Duodenal mucosa (tissue), 2 donors: ENCODE measurements around the gene MAGEB4.
"Not testable (repeated sequence)": the region's sequence is repeated elsewhere in the genome, so short reads cannot be mapped to it uniquely, and the experiment has no call there.

Experiments used
- H3K27ac ChIP-seq: one replicate; pipeline ENCODE4 v1.7.0; 2013; ENCODE audit warnings: low read depth, low read length
- H3K27me3 ChIP-seq, 2 donors: one replicate each; pipeline ENCODE4 v1.7.0; 2013; ENCODE audit warnings: low read length in 2 of 2, control low read depth in 1 of 2; ENCODE audit not compliant: insufficient read depth in 2 of 2, control insufficient read depth in 1 of 2
- H3K36me3 ChIP-seq, 2 donors: one replicate each; pipeline ENCODE4 v1.7.0; 2013; ENCODE audit warnings: low read length in 2 of 2, control low read depth in 1 of 2; ENCODE audit not compliant: insufficient read depth in 2 of 2, control insufficient read depth in 1 of 2
- H3K4me1 ChIP-seq, 2 donors: one replicate each; pipeline ENCODE4 v1.7.0; 2013; ENCODE audit warnings: low read length in 2 of 2, control low read depth in 1 of 2; ENCODE audit not compliant: insufficient read depth in 2 of 2, control insufficient read depth in 1 of 2
- H3K4me3 ChIP-seq, 2 donors: one replicate each; pipeline ENCODE4 v1.7.0; 2013; ENCODE audit warnings: low read length in 2 of 2, low read depth in 1 of 2
- H3K9ac ChIP-seq, 2 donors: one replicate each; pipeline ENCODE4 v1.7.0; 2013; ENCODE audit warnings: low read length in 2 of 2, low read depth in 1 of 2
- H3K9me3 ChIP-seq, 2 donors: one replicate each; pipeline ENCODE4 v1.7.0; 2013; ENCODE audit warnings: low read length in 2 of 2, control low read depth in 1 of 2; ENCODE audit not compliant: control insufficient read depth in 1 of 2

The MAGEB4 gene, protein sequence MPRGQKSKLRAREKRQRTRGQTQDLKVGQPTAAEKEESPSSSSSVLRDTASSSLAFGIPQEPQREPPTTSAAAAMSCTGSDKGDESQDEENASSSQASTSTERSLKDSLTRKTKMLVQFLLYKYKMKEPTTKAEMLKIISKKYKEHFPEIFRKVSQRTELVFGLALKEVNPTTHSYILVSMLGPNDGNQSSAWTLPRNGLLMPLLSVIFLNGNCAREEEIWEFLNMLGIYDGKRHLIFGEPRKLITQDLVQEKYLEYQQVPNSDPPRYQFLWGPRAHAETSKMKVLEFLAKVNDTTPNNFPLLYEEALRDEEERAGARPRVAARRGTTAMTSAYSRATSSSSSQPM

DNA sequence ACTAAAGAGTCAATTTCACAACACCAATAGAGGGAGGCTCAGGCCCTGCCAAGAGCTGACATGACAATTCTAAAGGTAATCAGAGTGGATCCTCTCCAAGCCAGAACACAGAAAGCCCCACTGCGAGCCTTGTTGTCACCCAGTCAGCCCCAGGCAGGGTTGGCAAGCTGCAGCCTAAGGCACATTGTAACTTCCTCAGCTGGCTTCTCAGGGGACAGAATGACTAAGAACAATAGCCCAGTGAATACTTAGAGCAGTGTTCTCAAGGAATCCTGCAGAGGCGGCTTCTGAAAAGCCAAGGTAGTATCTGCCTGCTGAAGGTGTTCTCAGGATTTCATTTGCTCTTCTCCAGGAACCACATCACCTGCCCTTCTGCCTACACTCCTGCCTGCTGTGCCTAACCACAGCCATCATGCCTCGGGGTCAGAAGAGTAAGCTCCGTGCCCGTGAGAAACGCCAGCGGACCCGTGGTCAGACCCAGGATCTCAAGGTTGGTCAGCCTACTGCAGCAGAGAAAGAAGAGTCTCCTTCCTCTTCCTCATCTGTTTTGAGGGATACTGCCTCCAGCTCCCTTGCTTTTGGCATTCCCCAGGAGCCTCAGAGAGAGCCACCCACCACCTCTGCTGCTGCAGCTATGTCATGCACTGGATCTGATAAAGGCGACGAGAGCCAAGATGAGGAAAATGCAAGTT lies at the start of gene MAGEB4:
Gene MAGEB4, plus strand, starts transcription at position 277 of the 692 bp plus-strand sequence. Its CDS starts 136 bp downstream, at position 413.
- Histone ChIP-seq H3K36me3 (no peaks in the 10 kb centered on the region), H3K4me1 (no peaks in the 10 kb centered on the region), H3K9me3 (no peaks in the 10 kb centered on the region), H3K4me3 (no peak within 1 kb of the TSS), H3K27me3 (no peaks in the 10 kb centered on the region), H3K27ac (no peak within 1 kb of the TSS), H3K9ac (no peak within 1 kb of the TSS)

DNA sequence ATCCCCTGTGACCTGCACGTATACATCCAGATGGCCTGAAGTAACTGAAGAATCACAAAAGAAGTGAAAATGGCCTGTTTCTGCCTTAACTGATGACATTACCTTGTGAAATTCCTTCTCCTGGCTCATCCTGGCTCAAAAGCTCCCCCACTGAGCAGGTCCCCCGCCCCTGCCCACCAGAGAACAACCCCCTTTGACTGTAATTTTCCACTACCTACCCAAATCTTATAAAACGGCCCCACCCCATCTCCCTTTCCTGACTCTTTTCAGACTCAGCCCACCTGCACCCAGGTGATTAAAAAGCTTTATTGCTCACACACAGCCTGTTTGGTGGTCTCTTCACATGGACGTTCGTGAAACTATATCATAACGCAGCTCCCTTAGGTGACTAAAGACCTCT lies 47.9 kb upstream of the MAGEB4 start:
- H3K4me1 ChIP-seq, H3K36me3 ChIP-seq, H3K4me3 ChIP-seq, H3K9ac ChIP-seq, H3K27me3 ChIP-seq, H3K9me3 ChIP-seq, H3K27ac ChIP-seq: not testable (repeated sequence)

DNA sequence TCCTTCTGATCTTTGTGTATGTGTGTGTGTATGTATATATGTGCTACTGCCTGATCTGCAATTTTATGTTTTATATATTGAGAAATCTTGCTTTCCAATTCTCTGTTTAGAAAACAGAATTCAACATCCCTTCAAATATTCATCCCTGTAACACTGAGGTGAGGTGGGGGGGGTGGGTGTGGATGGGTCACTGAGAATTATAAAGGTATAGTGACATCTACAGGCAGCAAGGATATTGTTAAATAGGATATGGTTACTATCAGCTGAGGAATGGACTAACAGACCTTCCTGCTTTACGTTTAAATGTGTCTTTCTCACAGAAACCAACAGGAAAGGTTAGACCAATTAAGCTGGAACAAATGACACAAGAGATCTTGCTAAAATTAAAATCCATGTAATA lies 45.5 kb upstream of the MAGEB4 start:
- no peaks in the 10 kb centered on the region for H3K27me3 ChIP-seq

DNA sequence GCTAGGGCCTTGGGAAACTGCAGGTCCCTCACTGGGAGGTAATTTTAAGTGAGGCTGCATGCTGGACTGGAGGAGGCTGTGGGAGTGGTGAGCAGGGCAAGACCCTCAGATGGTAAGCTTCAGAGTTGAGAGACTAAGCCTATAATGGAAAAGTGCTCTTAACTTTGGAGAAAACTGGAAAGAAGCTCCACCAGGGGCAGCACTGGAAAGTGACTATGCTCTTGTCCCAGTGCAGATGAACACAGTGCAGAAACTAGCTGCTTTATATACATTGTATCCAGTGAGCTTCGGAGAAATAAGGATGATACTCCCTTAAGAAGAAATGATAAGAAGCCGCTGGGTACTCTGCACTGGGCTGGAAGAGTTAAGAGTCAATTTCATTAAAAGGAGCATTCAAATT lies 29.6 kb upstream of the MAGEB4 start:
- Histone ChIP-seq H3K27me3 (no peaks in the 10 kb centered on the region), H3K9me3 (no peaks in the 10 kb centered on the region), H3K4me1 (no peaks in the 10 kb centered on the region), H3K27ac (no peak overlapping the region), H3K9ac (no peak overlapping the region), H3K36me3 (no peaks in the 10 kb centered on the region), H3K4me3 (no peak overlapping the region)

More for the DNA sequence above, 45.5 kb upstream of the MAGEB4 start:
- H3K9me3 ChIP-seq: no peaks in the 10 kb centered on the region
- no peaks in the 10 kb centered on the region for H3K4me1 ChIP-seq
- no peaks in the 10 kb centered on the region for H3K36me3 ChIP-seq
- H3K4me3 ChIP-seq: no peak overlapping the region
- no peak overlapping the region for H3K27ac ChIP-seq
- no peak overlapping the region for H3K9ac ChIP-seq

DNA sequence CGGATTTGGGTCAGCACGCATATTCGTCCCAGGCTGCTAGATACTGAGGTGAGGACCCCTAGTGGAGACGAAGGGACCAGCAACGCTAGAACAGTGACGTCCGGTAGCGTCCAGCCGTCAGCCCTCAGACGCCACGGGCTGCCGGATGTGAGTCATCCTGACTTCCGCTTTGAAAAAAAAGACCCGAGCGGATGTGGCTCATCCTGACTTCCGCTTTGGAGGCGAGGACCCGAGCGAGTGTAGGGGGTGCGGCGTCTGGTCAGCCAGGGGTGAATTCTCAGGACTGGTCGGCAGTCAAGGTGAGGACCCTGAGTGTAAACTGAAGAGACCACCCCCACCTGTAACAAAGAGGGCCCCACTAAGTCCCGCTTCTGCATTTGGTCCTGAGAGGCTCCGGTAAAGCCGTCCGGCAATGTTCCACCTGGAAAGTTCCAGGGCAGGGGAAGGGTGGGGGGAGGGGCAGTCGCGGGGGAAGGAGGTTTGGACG lies 26.4 kb upstream of the MAGEB4 start, which contains the start of gene MAGEB2:
Gene MAGEB2, plus strand, starts transcription at position 207 of the 487 bp plus-strand sequence. CDS start 3,018 bp downstream, outside the sequence.
- H3K4me3 ChIP-seq: no peak within 1 kb of the TSS

DNA sequence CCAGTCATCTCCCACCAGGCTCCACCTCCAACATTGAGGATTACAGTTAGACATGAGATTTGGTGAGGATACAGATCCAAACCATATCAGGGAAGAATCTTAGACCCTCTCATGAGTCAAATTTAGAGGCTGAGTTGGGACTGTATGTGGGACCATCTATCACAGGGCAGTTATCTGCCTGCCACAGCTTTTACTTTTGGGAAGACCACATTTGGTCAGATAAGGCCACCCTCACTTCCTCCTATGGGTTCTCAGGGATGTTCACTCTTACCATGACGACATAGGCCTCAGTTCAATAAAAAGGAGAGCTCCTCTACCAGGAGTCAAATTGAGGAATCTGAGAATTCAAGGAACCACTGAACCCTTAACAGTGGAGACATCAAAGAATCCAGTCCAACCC lies 24.3 kb upstream of the MAGEB4 start:
- H3K4me1 ChIP-seq: no peaks in the 10 kb centered on the region
- H3K27ac ChIP-seq: no peak overlapping the region
- H3K4me3 ChIP-seq: no peak overlapping the region
- no peak overlapping the region for H3K9ac ChIP-seq
- no peaks in the 10 kb centered on the region for H3K36me3 ChIP-seq
- no peaks in the 10 kb centered on the region for H3K9me3 ChIP-seq
- H3K27me3 ChIP-seq: no peaks in the 10 kb centered on the region

More for the DNA sequence above, 26.4 kb upstream of the MAGEB4 start, which contains the start of gene MAGEB2:
- H3K9me3 ChIP-seq: no peaks in the 10 kb centered on the region
- H3K9ac ChIP-seq: no peak within 1 kb of the TSS
- no peaks in the 10 kb centered on the region for H3K4me1 ChIP-seq
- no peaks in the 10 kb centered on the region for H3K36me3 ChIP-seq
- no peaks in the 10 kb centered on the region for H3K27me3 ChIP-seq
- no peak within 1 kb of the TSS for H3K27ac ChIP-seq

DNA sequence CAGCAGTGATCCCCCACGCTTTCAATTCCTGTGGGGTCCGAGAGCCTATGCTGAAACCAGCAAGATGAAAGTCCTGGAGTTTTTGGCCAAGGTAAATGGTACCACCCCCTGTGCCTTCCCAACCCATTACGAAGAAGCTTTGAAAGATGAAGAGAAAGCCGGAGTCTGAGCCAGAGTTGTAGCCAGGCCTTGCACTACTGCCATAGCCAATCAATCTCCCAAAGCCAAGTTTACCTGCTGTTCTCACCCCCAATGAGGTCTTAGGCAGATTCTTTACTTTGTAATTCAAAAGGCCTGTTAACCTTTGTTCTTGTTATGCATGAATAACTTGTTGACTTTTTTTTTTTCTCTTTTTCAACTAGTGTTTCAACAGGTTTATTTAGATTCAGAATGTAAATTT lies 22.4 kb upstream of the MAGEB4 start:
- no peaks in the 10 kb centered on the region for H3K36me3 ChIP-seq
- H3K4me3 ChIP-seq: no peak overlapping the region
- no peaks in the 10 kb centered on the region for H3K4me1 ChIP-seq
- H3K9me3 ChIP-seq: no peaks in the 10 kb centered on the region
- no peak overlapping the region for H3K27ac ChIP-seq
- no peaks in the 10 kb centered on the region for H3K27me3 ChIP-seq
- no peak overlapping the region for H3K9ac ChIP-seq

DNA sequence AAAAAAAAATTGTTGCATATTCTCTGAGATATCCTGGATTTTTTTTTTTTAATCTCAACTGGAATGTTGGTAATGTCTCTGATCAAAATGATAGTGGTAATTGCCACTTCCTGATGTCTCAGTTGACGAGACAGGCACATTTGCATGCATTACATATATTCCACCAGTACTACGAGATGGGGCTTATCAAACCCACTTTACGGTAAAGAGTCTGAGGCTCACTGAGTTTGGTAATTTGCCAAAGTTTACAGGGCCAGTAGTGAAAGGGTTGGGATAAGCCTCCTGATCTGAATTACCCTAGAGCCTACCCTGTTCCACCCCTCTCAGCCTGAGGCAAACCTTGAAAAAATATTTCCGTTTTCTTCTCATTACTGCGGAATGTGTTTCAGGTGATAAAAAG lies 21.1 kb upstream of the MAGEB4 start:
- Histone ChIP-seq H3K9ac (no peak overlapping the region), H3K27me3 (no peaks in the 10 kb centered on the region), H3K36me3 (no peaks in the 10 kb centered on the region)

DNA sequence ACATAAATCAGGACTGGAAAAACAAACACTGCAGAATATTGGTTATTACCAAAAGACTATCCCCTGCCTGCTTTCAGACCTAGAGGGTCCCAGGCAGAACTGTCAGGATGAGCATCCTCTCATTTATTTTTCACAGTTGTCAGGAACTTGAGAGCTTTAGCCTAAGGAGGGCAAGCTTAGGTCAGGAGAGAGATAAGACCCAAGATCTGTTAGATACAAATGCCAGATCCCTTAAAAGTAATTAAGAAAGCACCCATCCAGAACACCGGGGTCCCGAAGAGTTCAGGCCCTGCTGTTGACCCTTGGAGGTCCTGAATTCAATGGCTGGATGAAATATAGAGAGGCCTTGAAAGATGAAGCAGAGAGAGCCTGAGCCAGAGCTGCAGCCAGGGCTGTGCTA lies 17.3 kb upstream of the MAGEB4 start:
- no peaks in the 10 kb centered on the region for H3K27me3 ChIP-seq
- no peaks in the 10 kb centered on the region for H3K9me3 ChIP-seq
- H3K27ac ChIP-seq: no peak overlapping the region
- no peak overlapping the region for H3K9ac ChIP-seq
- H3K4me1 ChIP-seq: no peaks in the 10 kb centered on the region
- no peak overlapping the region for H3K4me3 ChIP-seq
- no peaks in the 10 kb centered on the region for H3K36me3 ChIP-seq

More for the DNA sequence above, 21.1 kb upstream of the MAGEB4 start:
- no peaks in the 10 kb centered on the region for H3K9me3 ChIP-seq
- H3K27ac ChIP-seq: no peak overlapping the region
- no peak overlapping the region for H3K4me3 ChIP-seq
- no peaks in the 10 kb centered on the region for H3K4me1 ChIP-seq

DNA sequence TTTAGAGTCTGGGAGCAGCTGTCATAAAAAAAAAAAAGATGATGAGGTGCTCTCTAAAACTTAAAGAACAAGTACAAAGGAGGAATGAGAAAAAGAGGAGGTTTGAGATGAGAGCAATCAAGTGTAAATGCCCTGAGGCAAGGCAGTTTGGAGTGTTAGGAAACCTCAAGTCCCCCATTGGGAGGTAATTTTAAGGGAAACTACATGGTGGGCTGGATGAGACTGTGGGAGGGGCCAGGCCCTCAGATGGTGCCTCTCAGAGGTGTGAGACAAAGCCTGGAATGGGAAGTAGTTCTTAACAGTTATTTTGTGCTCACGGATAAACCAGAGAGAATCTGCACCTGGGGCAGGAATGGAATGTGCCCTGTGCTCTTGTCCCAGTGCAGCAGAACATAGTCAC lies 13.3 kb upstream of the MAGEB4 start:
- no peak overlapping the region for H3K27ac ChIP-seq
- H3K27me3 ChIP-seq: no peaks in the 10 kb centered on the region
- H3K4me3 ChIP-seq: no peak overlapping the region
- no peaks in the 10 kb centered on the region for H3K36me3 ChIP-seq
- no peak overlapping the region for H3K9ac ChIP-seq
- H3K4me1 ChIP-seq: no peaks in the 10 kb centered on the region
- no peaks in the 10 kb centered on the region for H3K9me3 ChIP-seq
